Measurements from ENCODE around the gene PRKAG1.
A peak's percentile ranks its signal among the peaks of the same experiment; 100 is the strongest.

The PRKAG1 gene

DNA sequence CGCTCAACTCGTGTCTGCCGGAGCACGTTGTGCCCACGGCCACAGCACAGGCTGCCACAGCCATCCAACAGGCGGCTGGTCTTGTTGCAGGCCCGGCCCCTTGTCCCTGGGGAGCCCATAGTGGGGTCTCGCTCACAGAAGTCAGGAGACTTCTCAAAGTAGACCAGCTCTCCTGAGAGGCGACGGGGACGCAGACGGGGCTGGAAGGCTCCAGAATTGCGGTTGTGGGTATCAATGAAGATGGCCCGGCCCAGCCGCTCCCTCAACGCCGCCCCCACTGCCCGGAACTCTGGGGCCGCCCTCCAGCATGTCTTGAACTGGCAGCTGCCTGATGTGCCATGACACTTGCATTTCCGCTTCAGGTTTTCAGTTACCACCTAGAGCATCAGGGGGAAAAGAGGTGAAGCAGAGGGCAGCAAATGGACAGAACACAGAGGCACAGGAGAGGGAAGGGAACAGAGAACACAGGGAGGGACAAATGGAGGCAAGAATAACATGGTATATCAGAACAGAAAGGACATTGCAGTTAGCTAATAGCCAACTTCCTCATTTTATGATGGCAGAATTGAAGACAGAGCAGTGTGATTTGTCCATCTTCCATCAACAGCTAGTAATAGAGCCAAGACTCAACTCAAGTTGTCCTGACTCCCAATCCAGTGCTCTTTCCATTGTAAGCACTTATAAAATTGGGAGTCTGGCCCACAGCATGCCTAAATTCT lies 52.2 kb downstream of the PRKAG1 start:
- DNase-seq (ENCODE audit: low read depth), result no peak

DNA sequence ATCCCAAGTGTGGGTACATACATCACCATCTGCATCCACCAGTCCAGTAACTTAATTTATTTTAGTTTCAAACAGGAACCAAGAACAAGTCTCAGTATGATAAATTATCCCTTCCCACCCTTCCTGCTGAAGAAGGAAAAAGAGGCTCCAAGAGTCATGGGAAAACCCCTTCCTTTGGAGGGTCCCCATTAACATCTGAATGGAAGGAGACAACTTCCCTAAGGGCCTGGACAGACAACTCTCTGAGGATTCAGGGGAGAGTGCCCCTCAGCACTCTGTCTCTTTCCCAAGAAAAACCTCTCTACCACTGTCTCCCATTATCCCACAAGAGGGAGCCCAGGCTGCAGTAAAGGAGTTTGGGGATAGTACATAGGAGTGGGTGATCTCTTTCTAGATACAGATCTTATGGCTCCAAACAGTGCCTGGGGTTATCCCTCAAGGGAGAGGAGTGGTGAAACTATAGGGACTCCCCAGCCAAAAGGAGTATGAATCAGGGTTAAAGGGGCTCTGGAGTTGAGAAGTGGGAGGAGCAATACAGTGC lies 53.2 kb downstream of the PRKAG1 start:
- no peak for DNase-seq (ENCODE audit: low read depth)

- no peak for DNase-seq (ENCODE audit: low read depth)
Observed at GRCh38 chr12:48961801-48962200, 56.8 kb downstream of the PRKAG1 start.

DNA sequence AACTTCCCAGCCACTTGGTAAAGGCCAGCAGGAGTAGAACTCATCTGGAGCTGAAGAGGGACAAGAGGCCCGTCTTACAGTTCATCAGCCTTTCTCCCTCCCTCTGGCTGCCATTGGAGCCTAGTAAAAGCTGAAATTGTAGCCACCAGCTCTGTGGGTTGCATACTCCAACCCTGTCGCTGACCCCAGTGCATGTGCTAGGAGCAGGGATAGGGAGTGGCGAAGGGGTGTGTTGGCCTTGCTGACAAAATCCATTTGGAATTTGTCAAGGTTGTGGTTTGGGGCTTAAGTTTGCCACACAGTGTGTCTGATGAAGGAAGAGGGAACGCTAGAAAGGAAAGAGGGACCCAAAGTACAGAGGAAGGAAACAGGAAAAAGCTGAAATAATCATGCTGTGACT lies 57.2 kb downstream of the PRKAG1 start:
- DNase-seq (ENCODE audit: low read depth), result no peak

DNA sequence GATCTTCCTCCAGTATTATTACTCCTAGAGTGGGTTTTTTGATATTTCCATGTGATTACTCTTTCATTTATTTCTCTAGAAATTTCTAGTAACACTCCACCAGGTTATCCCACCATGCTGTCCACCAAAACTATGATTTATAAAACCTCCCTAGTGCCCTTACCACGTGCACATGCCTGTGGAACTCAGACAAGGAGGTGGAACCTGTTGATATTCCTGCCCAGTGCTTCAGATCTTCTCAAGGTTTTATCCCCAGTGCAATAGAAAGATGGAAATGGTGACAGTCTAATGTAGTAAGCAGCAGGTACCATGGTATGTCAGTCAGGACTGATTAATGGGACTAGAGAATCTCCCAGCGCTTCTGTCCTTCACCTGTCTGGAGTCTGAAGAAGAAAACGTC lies 57.7 kb downstream of the PRKAG1 start:
- DNase-seq (ENCODE audit: low read depth), result no peak

- DNase-seq (ENCODE audit: low read depth), result no peak
Observed at GRCh38 chr12:48958049-48958388, 60.6 kb downstream of the PRKAG1 start.

DNA sequence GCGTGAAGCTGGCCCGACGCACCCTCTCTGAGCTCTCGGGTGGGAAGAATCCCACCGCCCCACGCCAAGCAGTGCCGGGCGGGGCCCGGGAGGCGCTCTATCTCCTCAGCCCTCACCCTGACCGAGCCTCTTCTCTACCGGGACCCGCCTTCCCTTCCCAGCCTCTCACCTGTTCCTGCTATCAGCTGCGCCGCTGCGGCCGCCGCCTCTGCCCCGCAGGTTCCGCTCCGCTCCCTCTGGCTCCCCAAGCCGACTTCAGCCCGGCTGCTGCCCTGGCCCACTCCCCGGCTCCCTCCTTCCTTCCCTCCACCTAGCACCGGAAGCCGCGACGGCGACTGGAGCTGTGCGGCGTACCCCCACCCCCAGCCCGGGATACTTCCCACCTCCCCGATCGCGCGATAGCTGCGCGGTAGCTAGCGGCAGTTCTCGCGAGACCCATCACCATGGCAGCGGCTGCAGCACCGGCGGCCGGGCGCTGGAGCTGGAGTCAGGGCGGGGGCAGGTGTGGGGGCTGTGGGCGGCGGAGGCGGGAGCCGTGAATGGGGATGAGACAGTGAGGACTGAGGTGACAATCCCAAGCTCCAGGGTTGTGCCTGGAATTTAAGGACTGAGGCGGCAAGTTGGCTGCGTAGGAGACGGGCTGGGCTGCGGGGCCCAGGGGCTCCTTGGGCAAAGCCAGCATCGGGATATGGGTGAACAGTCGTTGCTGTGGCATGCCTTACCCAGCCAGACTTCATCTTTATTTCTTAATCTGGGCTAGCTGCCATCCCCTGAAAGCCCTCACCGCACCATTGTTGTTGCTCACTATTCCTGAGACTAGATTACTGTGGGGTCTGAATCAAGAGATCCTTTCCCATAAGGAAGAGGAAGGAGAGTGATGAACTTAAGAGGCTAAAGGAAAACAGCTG lies 61.2 kb downstream of the PRKAG1 start, which contains the start of gene ARF3:
TSS of gene ARF3 (minus strand) at position 347 of the 908 bp plus-strand sequence. CDS start 16,392 bp downstream, outside the sequence.
- DNase-seq (ENCODE audit: low read depth), result peak; percentile 80

- peak; percentile 97 for DNase-seq (ENCODE audit: low read depth)
Observed at GRCh38 chr12:48956279-48957140, 62.1 kb downstream of the PRKAG1 start.

DNA sequence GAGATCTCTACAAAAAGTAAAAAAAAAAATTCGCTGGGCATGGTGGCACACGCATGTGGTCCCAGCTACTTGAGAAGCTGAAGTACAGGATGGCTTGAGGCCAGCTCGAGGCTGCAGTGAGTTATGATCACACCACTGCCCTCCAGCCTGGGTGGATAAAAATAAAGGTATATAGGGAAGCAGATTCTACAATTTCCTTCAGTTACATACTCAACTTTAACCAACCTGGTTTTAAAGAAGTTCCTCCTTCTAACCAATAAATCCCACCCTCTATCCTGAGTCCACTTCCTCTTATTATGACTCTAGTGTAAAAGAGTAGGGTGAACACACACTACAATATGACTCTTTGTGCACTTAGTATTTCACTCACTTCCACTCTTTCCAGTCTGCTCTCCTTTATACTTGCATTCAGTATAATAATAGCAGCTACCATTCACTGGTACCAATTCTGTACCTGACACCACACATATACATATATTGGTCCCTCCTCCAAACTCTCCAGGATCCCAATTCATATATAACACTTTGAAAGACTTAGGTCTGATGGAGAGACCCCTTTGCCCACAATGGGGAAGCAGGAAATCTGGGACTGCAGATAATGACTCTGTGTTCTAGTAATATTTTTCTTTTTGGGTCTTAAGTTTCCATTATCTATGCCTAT lies 63.6 kb downstream of the PRKAG1 start:
- no peak for DNase-seq (ENCODE audit: low read depth)

- no peak for DNase-seq (ENCODE audit: low read depth)
Observed at GRCh38 chr12:48954061-48954460, 64.5 kb downstream of the PRKAG1 start.

DNA sequence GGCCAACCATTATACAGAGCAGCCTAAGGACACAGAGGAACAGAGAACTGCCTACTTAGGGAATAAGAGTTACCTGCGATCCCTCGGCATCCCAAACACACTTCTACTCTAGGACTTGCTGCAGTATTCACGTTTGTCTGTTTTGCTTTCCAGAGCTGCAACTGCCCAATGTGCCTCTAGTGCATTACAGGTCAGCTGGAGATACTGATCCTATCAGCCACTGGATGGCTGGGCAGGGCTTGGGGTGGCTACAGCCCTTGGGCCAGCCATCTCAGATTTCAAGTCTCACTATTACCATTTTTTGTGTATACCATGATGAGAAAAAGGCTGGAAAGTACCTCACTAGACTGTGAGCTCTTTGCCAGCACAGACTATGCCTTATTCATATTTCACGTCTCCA lies 65.9 kb downstream of the PRKAG1 start:
- DNase-seq (ENCODE audit: low read depth), result no peak
